Retinal pigment epithelial cell (primary cell): ENCODE measurements around the gene ST6GAL1.
"Not testable (repeated sequence)": the region's sequence is repeated elsewhere in the genome, so short reads cannot be mapped to it uniquely, and the experiment has no call there.

Experiments used
- DNase-seq: peaks from one replicate; pipeline ENCODE4 v3.0.0-alpha.2; 2010; ENCODE audit warnings: low read depth
- H3K4me3 ChIP-seq: 2 replicates; pipeline ENCODE4 v1.5.1; 2011; ENCODE audit warnings: mild to moderate bottlenecking, low read length, control low read depth, moderate library complexity
- CTCF ChIP-seq: conservative IDR thresholded peaks from 2 replicates; pipeline ENCODE4 v1.5.1; 2011; ENCODE audit warnings: low read depth, low read length, control low read depth, inconsistent platforms

Gene ST6GAL1

GRCh38 chr3:186989429-186989828 lies 59.1 kb downstream of the ST6GAL1 start:
- DNase-seq: no peak
- TF ChIP-seq CTCF: no peak
- H3K4me3 ChIP-seq: no peak overlapping the region

- no peak overlapping the region for H3K4me3 ChIP-seq
- TF ChIP-seq CTCF: no peak
- DNase-seq: no peak
These were observed 60.0 kb downstream of the ST6GAL1 start for GRCh38 chr3:186990277-186990676.

- no peak overlapping the region for H3K4me3 ChIP-seq
- no peak for TF ChIP-seq CTCF
- no peak for DNase-seq
These were observed 60.6 kb downstream of the ST6GAL1 start for GRCh38 chr3:186990878-186991308.

GRCh38 chr3:186991470-186991869 lies 61.1 kb downstream of the ST6GAL1 start:
- no peak for DNase-seq
- no peak overlapping the region for H3K4me3 ChIP-seq
- TF ChIP-seq CTCF: no peak

GRCh38 chr3:186992096-186992495 lies 61.8 kb downstream of the ST6GAL1 start:
- not testable (repeated sequence) for DNase-seq, H3K4me3 ChIP-seq

GRCh38 chr3:186993210-186993782 lies 63.0 kb downstream of the ST6GAL1 start:
- no peak for DNase-seq
- no peak overlapping the region for H3K4me3 ChIP-seq
- no peak for TF ChIP-seq CTCF

- no peak overlapping the region for H3K4me3 ChIP-seq
- DNase-seq: no peak
- no peak for TF ChIP-seq CTCF
These were observed 64.0 kb downstream of the ST6GAL1 start for GRCh38 chr3:186994000-186994955.
